A549 (cell line): Measurements from ENCODE around the gene RBM25.

Experiments
- BHLHE40 ChIP-seq: IDR thresholded peaks from 2 replicates; pipeline ENCODE4 v1.6.1; 2012; ENCODE audit warnings: low read depth, low read length, inconsistent platforms
- CBX2 ChIP-seq: fragments of 200-600 bp; sonication (generic); IDR thresholded peaks from 2 replicates; pipeline ENCODE4 v1.6.1; 2016; ENCODE audit warnings: low read depth, mild to moderate bottlenecking, borderline replicate concordance
- POLR2A ChIP-seq: IDR thresholded peaks from 2 replicates; pipeline ENCODE4 v1.6.1; 2012; ENCODE audit warnings: mild to moderate bottlenecking, low read length
- RAD21 ChIP-seq, 2 experiments: fragments of >200 bp in 1 of 2; sonication (Bioruptor Twin) in 1 of 2; formaldehyde crosslinking in 1 of 2; IDR thresholded peaks in 1 of 2; conservative IDR thresholded peaks in 1 of 2; 2 replicates in 1 of 2; 3 replicates in 1 of 2; pipeline ENCODE4 v1.6.1; 2012 to 2018; ENCODE audit warnings: inconsistent platforms in 1 of 2
- RCOR1 ChIP-seq: fragments of 150-350 bp; IDR thresholded peaks from 2 replicates; pipeline ENCODE4 v1.6.1; 2014; ENCODE audit warnings: antibody characterized with exemption, low read length, low read depth
- RFX5 ChIP-seq: fragments of 450-650 bp; IDR thresholded peaks from 2 replicates; pipeline ENCODE4 v1.7.1; 2014; ENCODE audit warnings: antibody characterized with exemption, mild to moderate bottlenecking, moderate library complexity
- TF ChIP-seq, protein P1 (sequence below): fragments of >200 bp; sonication (Bioruptor Twin); formaldehyde crosslinking; IDR thresholded peaks from 3 replicates; pipeline ENCODE4 v1.5.1; 2016

DNA sequence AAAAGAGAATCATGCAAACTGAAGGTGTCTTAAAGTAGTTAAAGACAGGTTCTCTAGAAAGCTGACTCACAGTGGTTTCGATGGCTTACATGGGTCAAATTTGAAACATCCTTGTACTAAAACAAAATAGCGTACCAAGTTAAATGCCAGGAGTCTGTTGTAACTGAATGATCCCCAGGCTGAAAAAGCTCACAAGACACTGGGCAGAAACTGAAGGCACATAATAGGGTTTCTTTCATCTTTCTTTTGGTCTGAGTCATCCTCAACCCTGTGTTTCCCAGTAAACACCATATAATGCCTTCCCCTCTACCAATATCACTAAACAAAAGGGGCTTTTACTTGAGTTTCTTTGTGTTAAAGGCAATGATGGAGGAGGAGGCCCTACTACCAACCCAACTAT is 44.2 kb upstream of the RBM25 start:
- TF ChIP-seq POLR2A: no peak
- no peak for TF ChIP-seq RCOR1
- TF ChIP-seq BHLHE40: no peak
- TF ChIP-seq CBX2: no peak
- no peak for TF ChIP-seq RFX5
- TF ChIP-seq RAD21 (conservative IDR thresholded peaks at IDR 0.05 in 1 of 2, IDR thresholded peaks at IDR 0.05 in 1 of 2): no peak
- TF ChIP-seq, protein P1, sequence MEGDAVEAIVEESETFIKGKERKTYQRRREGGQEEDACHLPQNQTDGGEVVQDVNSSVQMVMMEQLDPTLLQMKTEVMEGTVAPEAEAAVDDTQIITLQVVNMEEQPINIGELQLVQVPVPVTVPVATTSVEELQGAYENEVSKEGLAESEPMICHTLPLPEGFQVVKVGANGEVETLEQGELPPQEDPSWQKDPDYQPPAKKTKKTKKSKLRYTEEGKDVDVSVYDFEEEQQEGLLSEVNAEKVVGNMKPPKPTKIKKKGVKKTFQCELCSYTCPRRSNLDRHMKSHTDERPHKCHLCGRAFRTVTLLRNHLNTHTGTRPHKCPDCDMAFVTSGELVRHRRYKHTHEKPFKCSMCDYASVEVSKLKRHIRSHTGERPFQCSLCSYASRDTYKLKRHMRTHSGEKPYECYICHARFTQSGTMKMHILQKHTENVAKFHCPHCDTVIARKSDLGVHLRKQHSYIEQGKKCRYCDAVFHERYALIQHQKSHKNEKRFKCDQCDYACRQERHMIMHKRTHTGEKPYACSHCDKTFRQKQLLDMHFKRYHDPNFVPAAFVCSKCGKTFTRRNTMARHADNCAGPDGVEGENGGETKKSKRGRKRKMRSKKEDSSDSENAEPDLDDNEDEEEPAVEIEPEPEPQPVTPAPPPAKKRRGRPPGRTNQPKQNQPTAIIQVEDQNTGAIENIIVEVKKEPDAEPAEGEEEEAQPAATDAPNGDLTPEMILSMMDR: no peak
